Suprapubic skin (tissue), 3 donors: ENCODE results near the gene DND1.
"Not testable (repeated sequence)": the region's sequence is repeated elsewhere in the genome, so short reads cannot be mapped to it uniquely, and the experiment has no call there.

Experiments
- CTCF ChIP-seq, 2 donors: fragments of 200-600 bp in 1 of 2; fragments of 450-650 bp in 1 of 2; sonication (generic) in 1 of 2; IDR thresholded peaks; one replicate each; pipeline ENCODE4 v1.5.1; 2016 to 2019; ENCODE audit warnings: antibody characterized with exemption in 2 of 2, mild to moderate bottlenecking in 1 of 2, moderate library complexity in 1 of 2
- EP300 ChIP-seq: sonication (generic); formaldehyde crosslinking; IDR thresholded peaks from one replicate; pipeline ENCODE4 v1.6.1; 2017; ENCODE audit warnings: antibody characterized with exemption
- POLR2A ChIP-seq, 2 donors: fragments of 450-650 bp; IDR thresholded peaks; one replicate each; pipeline ENCODE4 v1.6.1; 2017; ENCODE audit warnings: antibody characterized with exemption in 2 of 2, mild to moderate bottlenecking in 2 of 2, moderate library complexity in 2 of 2

GRCh38 chr5:140671035-140671434 lies 2.3 kb downstream of the DND1 start:
- not testable (repeated sequence) for TF ChIP-seq CTCF (IDR thresholded peaks at IDR 0.05); POLR2A (IDR thresholded peaks at IDR 0.05); EP300
